HUES48 (cell line): ENCODE data around the gene RAB3IL1.
A peak's percentile ranks its signal among the peaks of the same experiment; 100 is the strongest.

Experiments used
- H3K27ac ChIP-seq: one replicate; pipeline ENCODE4 v1.7.0; 2013; ENCODE audit warnings: low read depth, low read length, inconsistent platforms
- H3K27me3 ChIP-seq: 2 replicates; pipeline ENCODE4 v1.6.1; 2013; ENCODE audit warnings: mild to moderate bottlenecking, low read length; ENCODE audit not compliant: control insufficient read depth, insufficient read depth
- H3K36me3 ChIP-seq: 2 replicates; pipeline ENCODE4 v1.6.1; 2013; ENCODE audit warnings: low read length; ENCODE audit not compliant: control insufficient read depth, insufficient read depth
- H3K4me1 ChIP-seq: 2 replicates; pipeline ENCODE4 v1.6.1; 2013; ENCODE audit warnings: mild to moderate bottlenecking, low read length; ENCODE audit not compliant: control insufficient read depth, insufficient read depth
- H3K4me3 ChIP-seq: 2 replicates; pipeline ENCODE4 v1.5.1; 2013; ENCODE audit warnings: mild to moderate bottlenecking, low read depth, low read length
- H3K9ac ChIP-seq: 2 replicates; pipeline ENCODE4 v1.6.1; 2013; ENCODE audit warnings: mild to moderate bottlenecking, low read depth, low read length, moderate library complexity
- H3K9me3 ChIP-seq: 2 replicates; pipeline ENCODE4 v1.6.1; 2013; ENCODE audit warnings: low read length; ENCODE audit not compliant: control insufficient read depth, insufficient read depth

The RAB3IL1 gene

DNA sequence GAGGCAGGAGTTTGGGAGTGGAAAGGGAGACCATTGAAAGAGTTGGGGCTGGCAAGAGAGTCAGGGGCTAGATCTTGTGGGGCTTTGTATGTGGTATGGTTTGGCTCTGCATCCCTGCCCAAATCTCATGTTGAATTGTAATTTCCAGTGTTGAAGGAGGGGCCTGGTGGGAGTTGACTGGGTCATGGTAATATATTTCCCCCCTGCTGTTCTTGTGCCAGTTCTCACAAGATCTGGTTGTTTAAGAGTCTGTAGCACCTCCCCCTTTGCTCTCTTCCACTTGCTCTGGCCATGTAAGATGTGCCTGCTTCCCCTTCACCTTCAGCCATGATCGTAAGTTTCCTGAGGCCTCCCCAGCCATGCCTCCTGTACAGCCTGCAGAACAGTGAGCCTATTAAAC lies 10.1 kb upstream of the RAB3IL1 start:
- Histone ChIP-seq H3K9ac (no peak overlapping the region), H3K27me3 (no peaks in the 10 kb centered on the region), H3K27ac (no peak overlapping the region), H3K4me3 (no peak overlapping the region), H3K36me3 (no peaks in the 10 kb centered on the region), H3K4me1 (peaks cover 17% of the 10 kb centered on the region), H3K9me3 (no peaks in the 10 kb centered on the region)

DNA sequence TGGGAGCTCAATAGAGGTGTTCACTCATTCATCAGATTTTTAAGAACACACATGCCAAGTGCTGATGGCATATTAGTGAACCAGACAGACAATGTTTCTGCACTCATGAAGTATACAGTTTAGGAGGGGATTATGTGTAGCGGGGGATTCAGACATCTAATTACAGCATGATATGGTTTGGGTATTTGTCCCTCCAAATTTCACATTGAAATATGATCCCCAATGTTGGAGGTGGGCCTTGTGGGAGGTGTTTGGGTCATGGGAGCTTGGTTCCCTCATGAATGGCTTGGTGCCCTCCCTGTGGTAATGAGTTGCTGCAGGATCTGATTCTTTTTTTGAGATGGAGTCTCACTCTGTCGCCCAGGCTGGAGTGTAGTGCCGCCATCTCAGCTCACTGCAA lies 8.9 kb upstream of the RAB3IL1 start:
- Histone ChIP-seq H3K9me3 (no peaks in the 10 kb centered on the region), H3K27me3 (no peaks in the 10 kb centered on the region), H3K36me3 (no peaks in the 10 kb centered on the region), H3K9ac (no peak overlapping the region), H3K4me1 (peaks cover 18% of the 10 kb centered on the region), H3K4me3 (no peak overlapping the region), H3K27ac (no peak overlapping the region)

DNA sequence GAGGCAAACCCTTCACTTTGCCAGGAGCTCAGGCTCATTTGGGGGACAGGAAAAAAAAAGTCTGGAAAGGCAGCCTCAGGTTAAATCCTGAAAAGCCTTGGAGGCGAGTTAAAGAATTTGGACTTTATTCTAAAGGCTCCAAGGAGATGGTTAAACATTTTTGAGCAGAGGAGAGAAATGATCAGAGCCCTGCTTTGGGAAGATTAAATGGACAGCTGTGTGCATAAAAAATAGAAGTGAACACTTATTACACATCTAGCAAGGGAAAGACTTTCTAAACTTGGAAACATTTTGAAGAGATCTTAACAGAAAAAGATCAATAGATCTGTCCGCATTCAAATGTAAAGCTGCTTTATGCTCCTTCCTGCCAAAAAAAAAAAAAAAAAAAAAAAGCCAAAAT lies 8.4 kb upstream of the RAB3IL1 start:
- H3K4me3 ChIP-seq, result no peak overlapping the region
- H3K4me1 ChIP-seq, result peaks cover 18% of the 10 kb centered on the region
- H3K9me3 ChIP-seq, result no peaks in the 10 kb centered on the region
- H3K27ac ChIP-seq, result no peak overlapping the region
- H3K9ac ChIP-seq, result no peak overlapping the region
- H3K27me3 ChIP-seq, result no peaks in the 10 kb centered on the region
- H3K36me3 ChIP-seq, result no peaks in the 10 kb centered on the region

DNA sequence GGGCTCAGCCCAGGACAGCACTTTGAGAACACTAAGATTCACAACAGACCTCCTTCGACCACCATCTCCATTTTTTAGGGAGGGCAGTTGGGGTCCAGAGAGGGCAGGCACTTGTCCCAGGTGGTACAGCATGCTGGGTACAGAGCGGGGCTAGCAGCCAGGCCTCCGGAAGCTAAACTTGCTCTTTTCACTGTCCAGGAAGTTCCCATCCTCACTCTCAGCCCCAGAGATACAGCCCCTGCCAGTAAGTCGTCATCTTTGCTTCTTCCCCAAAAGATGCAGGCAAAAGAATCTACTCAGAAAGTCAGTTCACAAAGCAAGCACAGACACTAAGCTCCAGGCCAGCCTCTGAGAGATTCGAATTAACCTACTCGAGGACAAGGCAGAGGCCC lies 6.7 kb upstream of the RAB3IL1 start:
- H3K9me3 ChIP-seq, result no peaks in the 10 kb centered on the region
- no peak overlapping the region for H3K4me3 ChIP-seq
- H3K27ac ChIP-seq, result peak overlapping the region; percentile 78
- no peaks in the 10 kb centered on the region for H3K27me3 ChIP-seq
- H3K9ac ChIP-seq, result no peak overlapping the region
- no peaks in the 10 kb centered on the region for H3K36me3 ChIP-seq
- H3K4me1 ChIP-seq, result peaks cover 18% of the 10 kb centered on the region

DNA sequence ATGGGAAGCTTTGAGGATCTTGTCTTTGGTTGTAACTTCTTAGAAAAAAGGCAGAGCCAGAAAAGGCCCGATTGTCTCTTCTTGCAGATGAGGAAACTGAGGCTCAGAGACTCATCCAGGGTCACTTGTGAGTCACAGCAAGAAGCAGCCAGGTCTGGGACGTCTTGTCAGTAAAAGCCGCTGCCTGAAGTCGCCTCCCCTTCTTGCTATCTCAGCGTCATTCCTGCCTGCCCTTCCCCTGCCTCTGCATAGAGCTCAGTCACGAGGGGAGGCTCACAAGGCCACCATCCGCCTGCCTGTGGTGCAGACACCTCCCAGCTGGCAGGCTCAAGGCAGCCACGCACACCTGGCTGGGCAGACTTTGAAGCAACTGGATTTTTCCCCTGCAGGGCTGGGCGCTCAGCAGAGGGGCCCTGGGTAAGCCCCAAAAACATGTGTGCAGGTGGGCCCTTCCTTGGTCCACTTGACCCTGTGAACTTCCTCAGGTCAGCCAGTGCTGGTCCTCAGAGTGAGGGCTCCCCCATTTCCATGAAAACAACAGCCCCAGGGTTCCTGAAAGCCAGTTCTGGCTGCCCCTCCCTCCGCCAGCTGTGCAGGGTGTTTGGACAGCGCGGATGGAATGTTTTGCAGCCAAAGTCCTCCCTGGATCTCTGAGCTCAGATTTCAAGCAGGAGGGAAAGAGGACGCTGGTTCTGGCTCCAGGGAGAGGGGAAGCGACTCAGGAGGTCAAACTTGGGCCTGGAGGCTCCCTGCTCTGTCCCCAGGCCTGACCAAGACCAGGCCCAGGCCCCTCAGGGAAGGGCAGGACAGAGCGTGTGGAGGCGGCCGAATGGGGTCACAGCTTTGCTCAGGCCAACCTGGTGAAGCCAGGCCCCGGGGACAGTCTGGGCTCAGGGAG lies 6.0 kb upstream of the RAB3IL1 start:
- Histone ChIP-seq H3K27me3 (peaks cover 3% of the 10 kb centered on the region), H3K4me1 (peaks cover 18% of the 10 kb centered on the region), H3K9me3 (no peaks in the 10 kb centered on the region), H3K4me3 (no peak overlapping the region), H3K36me3 (no peaks in the 10 kb centered on the region), H3K9ac (no peak overlapping the region), H3K27ac (peak overlapping the region; percentile 78)

DNA sequence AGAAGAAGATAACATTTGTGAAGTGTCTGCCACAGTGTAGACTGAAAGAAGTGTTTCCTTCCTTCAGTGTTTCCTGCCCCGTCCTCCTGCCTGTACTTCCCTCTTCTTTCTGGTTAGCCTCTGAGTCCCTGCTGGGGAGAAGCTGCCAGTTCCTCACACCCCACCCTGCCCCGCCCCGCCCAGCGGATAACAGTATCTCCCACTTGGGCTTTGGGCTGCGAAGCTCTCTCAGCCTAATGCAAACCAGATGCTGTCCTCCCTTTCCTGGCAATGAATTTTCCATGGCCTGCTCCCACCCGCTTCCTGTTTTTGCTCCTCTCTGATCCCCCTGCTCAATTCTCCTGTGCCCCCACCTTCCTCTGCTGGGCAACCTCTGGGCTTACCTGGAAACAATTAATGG lies 5.2 kb upstream of the RAB3IL1 start:
- no peak overlapping the region for H3K9ac ChIP-seq
- H3K27me3 ChIP-seq, result peaks cover 12% of the 10 kb centered on the region
- no peaks in the 10 kb centered on the region for H3K9me3 ChIP-seq
- no peak overlapping the region for H3K4me3 ChIP-seq
- H3K27ac ChIP-seq, result no peak overlapping the region
- peaks cover 18% of the 10 kb centered on the region for H3K4me1 ChIP-seq
- no peaks in the 10 kb centered on the region for H3K36me3 ChIP-seq

DNA sequence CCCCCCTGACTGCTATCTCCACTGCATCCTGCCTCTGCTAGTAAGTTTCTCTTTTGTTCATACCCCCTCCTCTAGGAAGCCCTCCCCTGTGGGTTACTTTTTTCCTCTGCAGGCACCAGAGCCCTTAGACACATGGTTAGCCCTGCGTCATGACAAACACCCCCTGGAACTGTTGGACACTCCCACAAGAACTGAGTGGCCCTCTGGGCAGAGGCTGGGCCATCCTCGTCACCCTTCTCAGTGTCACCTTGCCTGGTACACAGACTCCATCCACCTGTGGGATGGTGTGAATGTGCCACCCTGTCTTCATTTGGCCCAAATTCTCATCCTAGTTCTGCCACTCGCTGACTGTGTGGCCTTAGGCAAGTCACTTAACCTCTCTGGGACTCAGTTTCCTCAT lies 4.1 kb upstream of the RAB3IL1 start:
- H3K27me3 ChIP-seq, result peaks cover 20% of the 10 kb centered on the region
- H3K4me1 ChIP-seq, result peaks cover 18% of the 10 kb centered on the region
- H3K27ac ChIP-seq, result no peak overlapping the region
- H3K9ac ChIP-seq, result no peak overlapping the region
- H3K36me3 ChIP-seq, result no peaks in the 10 kb centered on the region
- H3K4me3 ChIP-seq, result no peak overlapping the region
- no peaks in the 10 kb centered on the region for H3K9me3 ChIP-seq

DNA sequence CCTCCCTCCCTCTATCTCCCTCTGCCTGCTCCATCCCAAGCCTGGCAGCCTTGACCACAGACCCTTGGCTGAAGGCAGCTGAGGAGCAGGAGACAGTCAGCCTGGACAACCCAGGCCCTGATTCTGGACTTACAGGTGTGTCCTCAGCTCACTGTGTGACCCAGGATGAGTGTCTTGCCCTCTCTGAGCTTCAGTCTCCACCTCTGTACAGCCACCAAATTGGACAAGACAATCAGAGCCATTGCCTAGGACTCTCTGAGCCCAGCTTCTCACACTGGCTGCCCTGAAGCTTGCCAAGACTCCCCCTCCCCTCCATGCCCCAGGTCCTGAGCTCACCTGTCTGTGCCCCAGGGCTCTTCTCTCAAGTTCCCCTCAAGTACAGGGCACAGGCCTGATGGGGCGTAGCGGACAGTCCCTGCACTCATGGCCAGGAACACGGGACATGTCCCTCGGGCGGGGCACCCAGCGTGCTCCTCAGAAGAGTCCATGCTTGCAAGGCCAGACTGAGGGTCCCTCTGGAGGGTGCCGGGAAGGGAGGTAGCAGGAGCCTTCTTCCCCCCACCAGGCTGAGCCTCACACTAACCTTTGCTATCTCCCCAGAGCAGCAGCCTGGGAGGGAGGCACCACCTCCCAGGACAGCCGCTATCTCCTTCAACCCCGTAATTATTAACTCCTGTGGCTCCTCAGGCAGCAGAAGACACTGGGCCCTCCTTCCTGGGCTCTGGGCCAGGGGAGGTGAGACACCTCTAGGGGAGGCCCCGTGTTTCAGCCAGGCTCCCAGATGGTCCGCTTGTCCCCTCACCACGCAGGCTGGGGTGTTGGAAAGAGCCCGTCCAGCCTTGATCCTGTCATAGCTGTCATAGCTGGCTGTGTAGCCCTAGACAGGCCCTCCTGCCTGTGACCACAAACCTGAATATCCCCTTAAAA lies 2.6 kb upstream of the RAB3IL1 start:
- peaks cover 18% of the 10 kb centered on the region for H3K4me1 ChIP-seq
- no peaks in the 10 kb centered on the region for H3K36me3 ChIP-seq
- peaks cover 23% of the 10 kb centered on the region for H3K27me3 ChIP-seq
- no peak overlapping the region for H3K27ac ChIP-seq
- H3K4me3 ChIP-seq, result no peak overlapping the region
- no peak overlapping the region for H3K9ac ChIP-seq
- H3K9me3 ChIP-seq, result no peaks in the 10 kb centered on the region

DNA sequence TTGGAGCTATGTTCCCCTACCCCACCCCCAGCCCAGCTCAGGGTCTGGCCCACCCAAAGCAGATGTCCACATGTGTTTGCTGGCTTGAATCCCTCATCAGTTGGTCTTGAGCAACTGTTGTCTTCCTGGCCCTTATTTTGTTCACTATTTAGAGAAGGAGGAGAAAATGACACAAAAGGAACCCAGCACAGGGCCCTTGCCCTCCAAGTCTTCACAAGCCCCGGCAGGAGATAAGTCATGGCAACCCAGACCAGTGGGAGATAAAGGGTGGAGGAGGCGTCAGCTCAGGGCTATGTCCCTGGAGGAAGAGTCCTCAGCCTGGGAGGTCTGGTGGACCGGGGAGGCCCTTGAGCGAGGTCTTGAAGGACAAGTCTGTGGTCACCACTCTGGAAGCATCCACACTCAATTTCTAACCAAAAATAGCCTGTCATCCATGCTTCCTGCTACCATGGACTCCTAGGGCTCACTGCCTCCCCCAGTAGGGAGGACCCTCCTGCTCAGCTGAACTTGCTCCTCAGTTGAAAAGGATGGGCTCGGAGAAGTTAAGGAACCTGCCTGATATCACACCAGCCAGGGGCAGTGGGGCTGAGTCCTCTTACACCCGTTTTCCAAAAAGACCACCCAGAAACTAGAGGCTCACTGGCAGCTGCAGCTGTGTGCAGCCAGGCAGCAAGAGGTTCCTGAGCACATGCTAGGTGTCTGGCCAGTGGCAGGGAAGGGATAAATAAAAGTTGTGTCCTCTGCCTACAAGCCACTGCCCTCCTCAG lies 1.8 kb upstream of the RAB3IL1 start:
- no peak overlapping the region for H3K9ac ChIP-seq
- H3K36me3 ChIP-seq, result no peaks in the 10 kb centered on the region
- H3K4me3 ChIP-seq, result no peak overlapping the region
- H3K27me3 ChIP-seq, result peaks cover 23% of the 10 kb centered on the region
- peaks cover 17% of the 10 kb centered on the region for H3K4me1 ChIP-seq
- H3K9me3 ChIP-seq, result no peaks in the 10 kb centered on the region
- no peak overlapping the region for H3K27ac ChIP-seq

DNA sequence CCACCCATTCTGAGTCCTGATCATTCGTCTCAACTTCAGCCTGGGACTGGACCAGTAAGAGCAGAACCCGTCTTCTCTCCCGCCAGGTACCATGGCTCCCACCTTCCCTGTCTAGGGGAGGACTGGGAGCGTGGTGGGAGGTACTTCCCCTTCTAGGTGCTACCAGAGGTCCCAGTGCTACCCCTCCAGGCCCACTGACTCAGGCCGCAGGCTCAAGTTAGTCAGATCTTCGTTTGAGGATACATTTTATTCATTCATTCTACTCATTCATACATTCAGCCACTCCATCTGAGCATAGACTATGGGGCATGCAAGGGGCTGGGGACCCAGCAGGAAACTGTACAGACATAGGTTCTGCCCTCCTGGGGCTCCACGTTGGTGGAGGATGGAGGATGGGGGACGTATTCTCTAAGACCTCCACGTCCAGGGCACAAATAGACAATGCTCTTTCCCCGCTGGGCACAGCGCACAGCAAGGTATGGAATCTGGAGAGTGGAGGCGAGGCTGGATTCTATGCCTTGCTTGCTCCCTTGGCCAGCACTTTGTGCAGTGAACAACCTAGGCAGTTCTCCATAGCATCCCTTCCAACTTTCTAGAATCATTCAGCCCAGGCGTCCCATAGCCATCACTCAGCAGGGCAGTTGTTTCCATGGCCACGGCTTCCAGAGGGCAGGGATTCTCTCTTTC lies 1.0 kb upstream of the RAB3IL1 start:
- Histone ChIP-seq H3K9ac (no peak overlapping the region), H3K4me1 (peaks cover 10% of the 10 kb centered on the region)

More for the DNA sequence above, 1.0 kb upstream of the RAB3IL1 start:
- Histone ChIP-seq H3K36me3 (no peaks in the 10 kb centered on the region), H3K9me3 (no peaks in the 10 kb centered on the region), H3K4me3 (no peak overlapping the region), H3K27ac (no peak overlapping the region), H3K27me3 (peaks cover 23% of the 10 kb centered on the region)
